ENCODE measurements around the gene TMEM236. TPM values are rescaled to one million over a fixed set of nuclear protein-coding genes. Genes with fewer than 3 reads are reported as not detected.

Gene TMEM236
- total RNA-seq, 4 donors from 2014 or later, result 1.7 to 4.1 (median 3.0) TPM

- no peak for DNase-seq (ENCODE audit: low spot score)
- TF ChIP-seq, protein P1, sequence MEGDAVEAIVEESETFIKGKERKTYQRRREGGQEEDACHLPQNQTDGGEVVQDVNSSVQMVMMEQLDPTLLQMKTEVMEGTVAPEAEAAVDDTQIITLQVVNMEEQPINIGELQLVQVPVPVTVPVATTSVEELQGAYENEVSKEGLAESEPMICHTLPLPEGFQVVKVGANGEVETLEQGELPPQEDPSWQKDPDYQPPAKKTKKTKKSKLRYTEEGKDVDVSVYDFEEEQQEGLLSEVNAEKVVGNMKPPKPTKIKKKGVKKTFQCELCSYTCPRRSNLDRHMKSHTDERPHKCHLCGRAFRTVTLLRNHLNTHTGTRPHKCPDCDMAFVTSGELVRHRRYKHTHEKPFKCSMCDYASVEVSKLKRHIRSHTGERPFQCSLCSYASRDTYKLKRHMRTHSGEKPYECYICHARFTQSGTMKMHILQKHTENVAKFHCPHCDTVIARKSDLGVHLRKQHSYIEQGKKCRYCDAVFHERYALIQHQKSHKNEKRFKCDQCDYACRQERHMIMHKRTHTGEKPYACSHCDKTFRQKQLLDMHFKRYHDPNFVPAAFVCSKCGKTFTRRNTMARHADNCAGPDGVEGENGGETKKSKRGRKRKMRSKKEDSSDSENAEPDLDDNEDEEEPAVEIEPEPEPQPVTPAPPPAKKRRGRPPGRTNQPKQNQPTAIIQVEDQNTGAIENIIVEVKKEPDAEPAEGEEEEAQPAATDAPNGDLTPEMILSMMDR (IDR thresholded peaks at IDR 0.05), result no peak
- ATAC-seq (ENCODE audit: low FRiP score), result no peak
These were observed 19.0 kb downstream of the TMEM236 start for GRCh38 chr10:17771017-17771416.

GRCh38 chr10:17779784-17780183 is 27.8 kb downstream of the TMEM236 start:
- DNase-seq (ENCODE audit: low spot score), result no peak
- no peak for ATAC-seq (ENCODE audit: low FRiP score)
- TF ChIP-seq, protein P1 (IDR thresholded peaks at IDR 0.05), result no peak

DNA sequence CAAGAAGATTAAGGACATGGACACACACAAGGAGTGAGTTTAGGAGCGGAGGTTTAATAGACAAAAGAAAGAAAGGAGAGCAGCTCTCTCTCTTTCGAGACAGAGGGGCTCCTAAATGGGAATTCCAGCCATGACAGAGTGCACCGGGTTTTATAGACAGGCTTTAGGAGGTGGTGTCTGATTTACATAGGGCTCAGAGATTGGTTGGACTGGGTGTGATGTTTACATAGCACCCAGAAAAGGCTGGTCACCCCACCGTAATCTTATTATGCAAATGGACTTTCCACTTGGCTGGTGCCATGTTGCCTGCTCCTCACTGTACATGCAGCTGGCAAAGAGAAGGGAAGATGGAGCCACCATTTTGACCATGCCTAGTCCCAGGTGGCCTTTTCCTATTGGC is 28.7 kb downstream of the TMEM236 start:
- DNase-seq (ENCODE audit: low spot score), result no peak
- TF ChIP-seq, protein P1 (IDR thresholded peaks at IDR 0.05), result no peak
- ATAC-seq (ENCODE audit: low FRiP score), result no peak

GRCh38 chr10:17781856-17782255 is 29.9 kb downstream of the TMEM236 start:
- DNase-seq (ENCODE audit: low spot score) (no peak), ATAC-seq (ENCODE audit: low FRiP score) (no peak)
- TF ChIP-seq, protein P1 (IDR thresholded peaks at IDR 0.05), result no peak

DNA sequence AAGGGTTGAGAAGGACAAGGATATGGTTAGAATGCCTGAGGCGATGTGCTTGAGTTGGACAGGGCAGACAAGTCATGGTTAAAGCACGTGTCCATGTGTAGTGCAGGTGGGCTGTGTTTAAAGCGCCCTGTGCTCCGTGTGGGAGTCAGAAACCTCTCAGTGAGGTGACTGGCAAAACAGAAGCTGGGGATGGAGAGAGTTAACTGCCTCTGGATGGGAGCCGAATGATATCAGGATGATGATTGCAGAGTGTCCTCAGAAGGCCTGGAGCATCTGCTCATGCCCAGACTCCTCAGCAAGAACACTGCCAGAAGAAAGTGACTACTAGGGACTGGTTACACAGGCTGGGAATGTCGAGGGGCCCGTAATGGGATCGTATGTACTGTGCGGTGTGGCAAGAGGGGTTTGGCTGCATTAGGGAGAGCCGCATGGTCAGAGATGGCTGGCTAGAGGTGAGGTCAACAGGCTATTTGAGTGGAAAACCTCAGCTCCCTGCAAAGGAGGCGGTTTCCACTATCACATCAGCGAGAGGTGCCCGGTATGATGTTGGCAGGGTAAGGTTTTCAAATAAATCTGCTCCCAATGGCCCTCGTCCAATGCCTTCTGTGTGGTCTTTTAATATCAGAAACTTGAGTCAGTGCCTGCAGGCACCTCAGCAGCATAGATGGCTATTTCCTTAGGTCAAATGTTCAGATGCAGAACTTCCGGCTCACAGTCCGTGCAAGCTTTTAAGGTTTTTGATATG is 31.1 kb downstream of the TMEM236 start:
- TF ChIP-seq, protein P1 (IDR thresholded peaks at IDR 0.05), result no peak
- peak; percentile 72 for ATAC-seq (ENCODE audit: low FRiP score)

DNA sequence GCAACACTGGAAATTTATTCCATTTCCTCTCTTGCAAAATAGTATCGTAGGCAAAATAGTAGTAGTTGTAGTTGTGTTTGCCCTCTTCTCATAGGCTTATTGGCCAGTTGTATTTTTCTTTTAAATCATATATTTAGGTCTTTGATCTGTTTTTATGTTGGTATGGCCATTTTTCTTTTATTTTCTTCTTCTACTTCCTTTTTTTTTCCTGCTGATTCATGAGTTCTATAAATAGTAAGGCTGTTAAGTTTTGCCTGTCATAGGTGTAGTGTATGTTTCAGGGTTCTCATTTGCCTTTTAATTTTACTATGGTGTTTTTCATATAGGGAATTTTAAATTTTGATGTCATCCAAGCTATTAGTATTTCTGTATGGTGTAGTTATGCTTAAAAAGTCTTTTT is 31.8 kb downstream of the TMEM236 start:
- DNase-seq (ENCODE audit: low spot score) (no peak), ATAC-seq (ENCODE audit: low FRiP score) (no peak)
- TF ChIP-seq, protein P1 (IDR thresholded peaks at IDR 0.05), result no peak

More for the DNA sequence above, 31.1 kb downstream of the TMEM236 start:
- DNase-seq (ENCODE audit: low spot score), result no peak

DNA sequence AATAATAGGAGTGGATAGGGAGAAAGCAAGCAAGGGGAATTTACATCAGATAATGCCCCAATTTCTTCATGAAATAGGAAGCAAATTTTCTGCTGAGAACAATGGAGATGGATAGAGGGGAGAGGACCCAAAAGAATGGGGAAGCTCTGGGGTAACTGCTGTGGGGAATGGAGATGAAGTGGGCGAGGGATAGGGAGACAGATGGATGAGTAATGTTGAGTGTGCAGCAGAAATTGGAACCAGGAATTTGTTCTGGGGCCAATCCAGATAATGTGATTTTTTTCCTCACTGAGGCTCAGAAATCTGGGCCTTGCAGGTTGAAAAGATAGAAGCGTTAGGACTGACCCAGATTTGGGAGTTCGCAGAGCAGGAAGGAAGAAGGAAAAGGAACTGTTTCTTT is 32.7 kb downstream of the TMEM236 start:
- no peak for ATAC-seq (ENCODE audit: low FRiP score)
- TF ChIP-seq, protein P1 (IDR thresholded peaks at IDR 0.05), result no peak

More for the DNA sequence above, 32.7 kb downstream of the TMEM236 start:
- DNase-seq (ENCODE audit: low spot score), result no peak
